Medulla oblongata (tissue), 1 donor: Measurements from ENCODE around the gene ACOT7.
A peak's percentile ranks its signal among the peaks of the same experiment; 100 is the strongest.

ENCODE experiments used
- DNase-seq: peaks from one replicate; pipeline ENCODE4 v3.0.0-alpha.2; 2015; ENCODE audit errors: extremely low spot score

Gene ACOT7

DNA sequence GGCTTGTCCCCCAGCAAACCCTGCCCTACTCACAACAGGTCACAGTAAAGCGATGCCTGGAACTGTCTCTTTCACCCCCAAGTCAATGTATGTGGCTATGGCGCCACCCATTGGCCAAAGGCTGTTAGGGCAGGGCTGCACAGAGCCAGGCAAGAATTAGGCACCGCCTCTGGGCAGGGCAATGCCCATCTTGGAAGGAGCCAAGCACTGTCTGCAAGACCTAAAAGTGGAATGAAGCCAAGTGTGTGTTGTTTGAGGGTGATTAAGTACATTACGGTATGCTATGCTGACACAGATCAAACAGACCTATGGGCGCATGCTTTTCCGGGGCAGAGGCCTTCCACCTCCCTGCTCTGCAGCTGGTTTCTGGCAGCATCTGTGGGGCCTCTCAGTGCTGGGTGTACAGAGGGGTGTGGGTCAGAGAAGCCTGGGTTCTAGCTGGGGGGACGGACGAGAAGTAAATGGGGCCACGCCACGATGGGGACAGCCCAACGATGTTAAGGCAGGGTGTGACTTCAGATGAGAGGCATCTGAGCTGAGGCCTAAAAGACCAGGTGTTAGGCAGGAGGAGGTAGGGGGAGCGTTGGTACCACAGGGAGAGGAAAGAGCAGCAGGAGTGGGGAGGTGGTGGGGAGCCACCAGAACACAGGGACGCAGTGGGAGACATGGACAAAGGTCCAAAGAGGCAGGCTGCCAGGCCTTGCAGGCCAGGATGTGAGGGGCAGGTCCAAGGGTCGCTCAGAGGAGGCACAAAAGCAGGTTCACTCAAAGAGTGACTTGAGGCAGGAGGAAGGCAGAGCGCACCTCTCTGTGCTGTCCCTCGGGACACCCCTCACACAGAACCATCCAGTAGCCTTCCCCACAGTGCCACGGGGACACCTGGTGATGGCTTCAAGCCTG, 49.8 kb downstream of the ACOT7 start:
- DNase-seq: peak; percentile 68

DNA sequence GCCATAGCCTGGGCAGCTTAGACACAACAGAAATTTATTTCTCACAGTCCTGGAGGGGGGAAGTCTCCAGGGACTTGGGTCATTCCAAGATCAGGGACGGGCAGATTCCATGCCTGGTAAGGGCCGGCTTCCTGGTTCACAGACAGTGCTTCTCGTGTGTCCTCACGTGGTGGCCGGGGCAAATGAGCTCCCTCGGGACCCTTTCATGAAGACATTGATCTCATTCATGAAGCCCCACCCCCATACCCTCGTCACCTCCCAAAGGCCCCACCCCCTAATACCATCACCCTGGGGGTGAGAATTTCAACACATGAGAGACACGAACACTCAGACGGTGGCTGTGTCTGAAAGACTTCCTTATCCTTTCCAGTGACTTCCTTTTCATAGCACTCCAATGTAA, 51.5 kb downstream of the ACOT7 start:
- no peak for DNase-seq

DNA sequence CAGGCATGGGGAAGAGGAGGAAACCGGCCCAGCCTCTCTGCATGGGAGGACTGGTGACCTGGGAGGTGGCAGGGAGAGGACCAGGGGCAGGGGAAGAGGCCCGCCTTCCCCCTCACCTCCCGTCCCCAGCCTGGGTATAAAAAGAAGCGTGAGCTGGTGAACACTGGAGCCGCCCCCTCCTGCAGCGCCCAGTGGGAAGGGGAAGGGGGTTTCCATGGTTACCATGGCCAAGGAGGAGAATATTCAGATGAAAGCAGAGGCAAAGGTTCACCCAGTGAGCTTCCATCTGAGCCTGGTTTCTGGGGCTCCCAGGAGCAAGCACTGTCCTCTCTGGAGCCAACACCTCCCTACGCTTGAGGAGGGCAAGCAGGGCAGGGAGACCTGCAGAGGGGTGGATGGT, 54.9 kb downstream of the ACOT7 start:
- no peak for DNase-seq

DNA sequence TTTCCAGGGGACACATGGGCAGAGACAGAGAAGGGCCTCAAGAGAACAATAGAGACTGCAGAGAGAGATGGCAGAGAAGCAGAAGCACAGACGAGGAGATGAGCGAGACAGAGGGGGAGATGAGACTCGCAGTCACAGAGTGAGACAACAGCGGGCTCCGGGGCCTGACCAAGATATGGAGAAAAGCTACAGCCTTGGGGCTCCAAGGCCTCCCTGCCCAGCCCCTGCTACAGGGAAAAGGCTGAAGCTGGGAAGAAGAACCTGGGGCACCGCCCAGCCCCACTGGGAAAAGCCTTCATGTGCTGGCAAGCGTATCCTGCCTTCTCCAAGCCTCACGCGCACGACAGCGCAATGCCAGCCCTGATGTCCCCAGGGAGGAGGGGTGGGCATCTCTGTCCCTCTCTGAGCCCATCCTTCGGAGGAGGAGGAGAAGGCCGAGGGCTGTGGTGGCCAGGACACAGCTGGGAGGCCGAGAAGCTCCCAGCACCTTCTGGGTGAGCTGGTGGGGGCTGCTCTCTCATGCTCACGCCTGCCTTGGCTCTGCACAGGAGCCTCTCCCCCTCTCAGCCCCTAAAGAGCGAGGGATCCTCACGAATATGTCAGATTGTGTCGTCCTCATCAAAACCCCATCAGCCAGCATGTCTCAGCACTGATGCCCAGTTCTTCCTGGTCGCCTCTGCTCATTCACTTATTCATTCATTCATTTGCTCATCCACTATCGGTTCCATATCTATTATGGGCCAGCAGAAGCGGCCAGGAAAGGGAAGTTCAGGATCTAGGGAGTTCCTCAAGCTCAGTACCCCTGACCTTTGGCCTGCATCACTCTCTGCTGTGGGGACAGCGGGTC, 56.6 kb downstream of the ACOT7 start:
- DNase-seq: no peak

DNA sequence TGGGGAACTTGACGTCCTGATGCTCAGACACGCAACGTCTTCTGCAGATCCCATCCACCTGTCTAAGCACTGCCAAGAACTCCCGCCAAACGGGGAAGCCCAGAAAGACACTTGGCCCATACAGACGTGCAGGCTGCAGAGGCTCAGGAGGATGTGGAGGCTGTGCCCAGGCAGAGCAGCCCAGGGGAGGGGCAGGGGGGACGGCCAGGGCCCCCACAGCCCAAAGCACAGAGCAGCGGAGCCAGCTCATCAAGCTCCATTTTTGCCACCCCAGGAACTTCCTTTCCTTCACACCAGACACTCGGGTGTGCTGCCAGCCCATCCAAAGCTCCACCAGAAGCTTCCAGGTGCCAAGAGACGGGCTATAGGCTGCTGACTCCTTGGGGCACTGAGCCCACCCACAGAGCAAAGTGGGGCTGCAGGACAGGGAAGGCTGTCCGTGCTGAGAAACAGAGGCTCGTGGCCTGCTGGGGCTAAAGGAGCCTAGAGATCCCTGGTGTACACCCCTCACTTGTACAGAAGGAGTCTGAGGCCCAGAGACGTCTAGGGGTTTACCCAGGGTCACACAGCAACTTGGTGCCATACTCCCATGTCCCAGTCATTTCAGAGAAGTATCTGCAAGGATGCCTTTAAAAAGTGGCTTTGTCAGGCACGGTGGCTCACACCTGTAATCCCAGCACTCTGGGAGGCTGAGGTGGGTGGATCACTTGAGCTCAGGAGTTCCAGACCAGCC, 59.1 kb downstream of the ACOT7 start:
- DNase-seq: no peak

DNA sequence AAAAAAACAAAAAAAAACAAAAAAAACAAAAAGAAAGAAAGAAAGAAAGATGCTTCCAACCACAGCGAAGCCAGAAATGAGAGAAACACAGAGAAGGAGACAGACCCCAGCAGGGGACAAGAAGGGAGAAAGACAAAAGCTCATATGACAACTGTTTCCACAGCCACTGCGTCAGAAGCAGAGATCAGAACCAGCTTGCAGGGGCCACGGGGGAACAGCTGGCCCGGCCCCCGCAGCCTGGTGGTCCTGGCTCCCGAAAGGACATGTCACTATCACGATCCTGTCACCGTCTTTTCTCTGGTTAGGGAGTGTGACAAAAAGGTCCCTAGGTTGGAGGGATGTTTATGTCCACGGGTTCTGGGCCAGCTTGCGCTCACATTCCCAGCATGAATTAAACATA, 60.7 kb downstream of the ACOT7 start:
- DNase-seq: no peak

DNA sequence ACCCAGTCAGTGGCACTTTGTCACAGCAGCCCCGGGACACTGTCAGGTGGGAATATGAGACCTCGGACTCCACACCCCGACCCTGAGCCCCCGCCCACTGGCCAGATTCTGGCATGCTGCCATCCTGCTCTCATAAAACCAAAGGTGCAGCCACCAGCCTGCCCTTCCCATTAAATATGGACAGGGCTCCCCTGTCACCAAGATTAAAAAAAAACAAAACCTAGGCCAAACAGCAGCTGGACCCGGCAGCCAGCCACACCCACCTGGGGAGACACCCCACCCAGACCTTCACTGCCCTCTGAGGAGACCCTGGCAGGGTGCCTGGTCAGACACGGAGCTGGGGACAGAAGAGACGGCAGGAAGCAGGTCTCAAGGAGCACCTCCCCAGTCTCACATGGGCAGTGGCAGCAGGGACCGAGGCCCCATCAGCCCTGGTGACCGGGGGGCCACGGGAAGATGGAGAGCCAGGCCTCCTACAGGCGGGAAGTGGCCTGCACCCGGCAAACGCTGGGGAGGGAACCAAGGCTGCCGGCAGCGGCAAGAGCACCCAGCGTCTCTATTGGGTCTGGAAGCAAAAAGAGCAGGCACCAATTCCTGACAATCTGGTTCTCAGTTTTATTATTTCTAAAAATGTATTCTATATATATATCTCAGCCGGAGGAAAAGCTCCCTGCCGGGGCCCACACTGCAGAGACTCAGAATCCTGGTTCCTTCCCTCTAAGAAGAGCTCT, 61.9 kb downstream of the ACOT7 start:
- DNase-seq: no peak

DNA sequence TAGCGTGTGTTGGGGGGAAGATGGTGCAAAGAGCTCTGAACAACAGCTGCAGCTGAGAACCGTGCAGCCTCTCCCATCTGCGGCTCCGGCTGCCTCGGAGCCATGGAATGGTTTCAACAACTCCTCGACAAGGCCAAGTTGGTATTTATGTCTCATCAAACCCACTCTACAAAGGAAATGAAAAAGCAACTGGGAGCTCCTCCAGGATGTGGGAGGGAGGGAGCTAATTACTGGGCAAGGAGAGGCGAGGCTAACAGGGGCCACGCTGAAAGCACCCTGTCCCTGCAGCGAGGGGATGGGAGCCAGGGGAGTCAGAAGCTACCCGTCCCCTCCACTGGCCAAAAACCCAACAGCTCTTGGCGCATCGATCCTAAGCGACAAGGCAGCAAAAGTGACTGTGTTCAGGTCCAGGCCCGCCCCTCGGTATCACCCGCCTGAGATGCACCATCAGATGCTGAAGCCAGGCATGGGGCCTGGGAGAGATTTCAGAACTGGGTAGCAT, 63.1 kb downstream of the ACOT7 start:
- peak; percentile 73 for DNase-seq

DNA sequence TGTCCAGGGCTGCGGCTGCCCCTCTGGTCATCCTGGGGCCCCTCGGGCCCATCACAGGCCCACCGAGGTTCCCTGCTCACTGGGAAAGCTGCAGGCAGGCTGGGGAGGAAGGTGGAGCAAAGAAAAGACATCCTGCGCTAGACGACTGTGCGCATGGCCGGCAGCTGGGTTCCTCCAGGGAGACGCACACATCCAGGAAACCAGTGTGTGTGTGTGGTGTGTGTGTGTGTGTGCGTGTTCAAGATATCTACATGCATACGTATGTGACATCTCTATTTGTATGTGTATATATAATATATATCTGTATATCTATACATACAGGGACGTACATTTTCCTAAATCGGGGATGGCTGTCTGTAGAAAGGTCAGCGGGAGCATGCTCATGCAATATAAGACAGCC, 63.7 kb downstream of the ACOT7 start:
- DNase-seq: no peak

DNA sequence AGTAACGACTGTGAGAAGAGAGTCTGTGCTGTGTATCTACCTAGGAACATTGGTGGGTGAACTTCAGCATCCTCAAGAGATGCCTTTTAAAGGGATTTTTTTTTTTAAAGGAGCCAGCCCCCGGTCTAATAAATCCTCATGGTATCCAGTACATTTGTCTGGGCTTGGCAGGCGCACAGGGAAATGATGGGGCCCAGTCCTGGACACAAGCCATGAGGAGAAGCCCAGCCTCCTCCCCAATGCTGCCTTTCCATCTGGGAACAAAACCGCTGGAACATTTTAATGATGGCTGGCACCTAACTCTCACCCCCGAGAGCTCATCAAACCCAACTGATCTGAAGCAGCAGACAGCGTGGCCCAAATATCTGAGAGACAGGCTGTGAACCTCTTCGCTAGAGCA, 64.2 kb downstream of the ACOT7 start:
- peak; percentile 26 for DNase-seq

DNA sequence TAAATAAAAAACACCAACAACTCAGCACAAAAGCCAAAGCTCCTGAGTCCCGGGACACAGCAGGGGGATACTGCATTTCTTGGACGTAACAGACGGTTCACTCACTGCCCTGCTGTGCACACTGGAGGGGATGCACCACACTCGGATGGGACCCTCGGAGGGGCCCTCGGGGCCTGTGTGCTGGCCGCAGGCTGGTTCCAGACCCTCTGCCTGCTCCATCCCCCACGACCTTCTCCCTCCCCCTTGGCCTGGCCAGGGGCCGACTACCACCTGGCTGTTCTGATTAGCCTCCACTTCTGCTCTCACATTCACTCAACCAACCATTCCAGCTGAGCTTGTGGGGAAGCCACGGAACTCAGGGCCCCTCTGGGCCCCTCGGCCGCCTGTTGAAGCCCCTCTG, 64.9 kb downstream of the ACOT7 start:
- DNase-seq: no peak

DNA sequence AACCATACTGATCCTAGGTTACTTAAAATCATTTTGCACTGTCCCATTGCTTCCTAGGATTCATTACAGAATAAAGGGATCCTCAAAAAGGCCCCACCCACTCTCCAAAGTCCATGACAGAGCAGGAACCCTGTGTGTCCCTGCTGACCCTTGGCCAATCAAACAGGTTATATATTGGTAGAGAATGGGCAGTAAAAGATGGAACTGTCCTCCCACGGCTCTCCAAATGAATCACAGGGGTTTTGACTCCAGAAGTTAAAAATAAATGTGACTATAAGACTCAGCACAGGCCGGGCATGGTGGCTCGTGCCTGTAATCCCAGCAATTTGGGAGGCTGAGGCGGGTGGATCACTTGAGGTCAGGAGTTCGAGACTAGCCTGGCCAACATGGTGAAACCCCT, 65.5 kb downstream of the ACOT7 start:
- no peak for DNase-seq

DNA sequence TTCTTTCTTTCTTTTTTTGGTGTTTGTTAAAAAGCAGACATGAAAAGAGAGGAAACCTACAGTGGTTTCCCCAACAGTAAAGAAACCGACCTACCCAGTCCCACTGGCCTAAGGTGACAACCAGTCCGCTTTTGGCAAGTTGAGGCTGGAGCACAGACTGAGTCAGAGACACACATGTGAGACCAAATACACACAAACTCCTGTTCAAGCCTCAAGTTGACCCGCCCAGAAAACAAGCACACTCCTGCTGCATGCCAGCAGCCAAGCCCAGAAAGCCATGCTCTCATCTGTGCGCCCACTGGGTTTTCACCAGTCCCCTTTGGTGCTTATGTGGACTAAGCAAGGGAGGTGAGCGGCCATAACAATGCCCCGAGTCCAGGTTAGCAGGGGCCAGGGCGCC, 68.1 kb downstream of the ACOT7 start:
- DNase-seq: no peak

DNA sequence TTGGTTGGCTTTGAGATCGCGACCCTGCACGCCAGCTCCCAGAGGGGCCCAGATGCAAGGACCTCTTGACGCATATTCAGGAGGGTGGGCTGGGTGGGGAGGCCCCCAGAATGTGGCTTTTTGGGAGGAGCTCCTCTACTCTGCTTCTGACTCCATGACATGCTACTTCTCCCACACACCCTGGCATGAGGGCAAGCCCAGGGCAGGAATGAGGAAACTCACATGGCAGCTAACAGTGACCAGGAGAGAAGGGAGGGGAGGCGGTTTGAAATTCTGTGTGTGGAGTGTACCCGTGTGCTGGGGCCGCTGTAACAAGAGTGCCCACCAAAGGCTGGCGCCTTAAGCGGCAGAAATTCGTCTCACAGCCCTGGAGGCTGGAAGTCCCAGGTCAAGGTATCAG, 71.4 kb downstream of the ACOT7 start:
- DNase-seq: no peak

DNA sequence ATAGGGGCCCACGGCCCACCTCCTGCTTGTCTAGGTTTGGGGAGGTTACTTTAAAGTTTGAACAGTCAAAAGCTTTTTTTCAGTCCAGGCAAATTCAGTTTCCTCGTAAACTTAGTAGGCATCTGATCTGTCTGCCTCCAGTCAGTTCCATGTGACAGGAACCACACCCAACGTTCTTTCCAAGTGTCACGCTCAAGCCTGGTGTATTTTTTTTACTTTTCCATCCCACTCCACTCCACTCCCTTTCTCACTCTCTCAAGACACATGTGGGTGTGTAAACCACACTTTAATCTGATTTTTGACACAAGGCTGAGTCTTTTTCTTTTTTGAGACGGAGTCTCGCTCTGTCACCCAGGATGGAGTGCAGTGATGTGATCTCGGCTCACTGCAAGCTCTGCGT, 72.4 kb downstream of the ACOT7 start:
- no peak for DNase-seq

DNA sequence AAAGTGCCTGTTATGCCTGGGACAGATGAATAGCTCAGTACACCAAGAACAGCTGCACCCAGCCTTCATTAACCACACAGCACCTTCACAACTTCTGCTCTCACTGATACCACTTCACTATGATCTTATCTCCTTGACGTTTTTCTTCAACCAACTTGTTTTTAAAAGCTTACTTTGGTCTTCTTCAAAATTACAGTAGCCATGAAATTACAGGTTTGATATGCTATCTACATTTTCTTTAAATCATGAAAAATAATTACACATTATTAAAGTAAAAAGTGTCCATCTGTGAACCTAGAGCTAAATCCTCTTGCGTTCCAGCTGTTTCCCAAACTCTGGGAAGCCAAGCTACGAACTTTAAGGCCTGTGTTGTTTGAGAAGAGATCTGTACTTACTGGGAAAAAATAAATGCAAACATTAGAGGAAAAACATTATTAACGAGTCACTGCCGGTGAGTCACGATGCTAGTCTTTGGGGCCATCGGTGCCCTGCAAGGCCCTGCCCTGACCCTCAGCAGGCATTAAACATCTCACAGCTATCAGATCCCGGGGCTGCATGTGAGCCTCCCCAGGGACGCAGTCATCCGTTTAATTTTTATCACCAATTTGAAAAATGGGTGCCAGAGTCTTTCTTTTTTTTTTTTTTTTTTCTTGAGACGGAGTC, 76.3 kb downstream of the ACOT7 start:
- no peak for DNase-seq

DNA sequence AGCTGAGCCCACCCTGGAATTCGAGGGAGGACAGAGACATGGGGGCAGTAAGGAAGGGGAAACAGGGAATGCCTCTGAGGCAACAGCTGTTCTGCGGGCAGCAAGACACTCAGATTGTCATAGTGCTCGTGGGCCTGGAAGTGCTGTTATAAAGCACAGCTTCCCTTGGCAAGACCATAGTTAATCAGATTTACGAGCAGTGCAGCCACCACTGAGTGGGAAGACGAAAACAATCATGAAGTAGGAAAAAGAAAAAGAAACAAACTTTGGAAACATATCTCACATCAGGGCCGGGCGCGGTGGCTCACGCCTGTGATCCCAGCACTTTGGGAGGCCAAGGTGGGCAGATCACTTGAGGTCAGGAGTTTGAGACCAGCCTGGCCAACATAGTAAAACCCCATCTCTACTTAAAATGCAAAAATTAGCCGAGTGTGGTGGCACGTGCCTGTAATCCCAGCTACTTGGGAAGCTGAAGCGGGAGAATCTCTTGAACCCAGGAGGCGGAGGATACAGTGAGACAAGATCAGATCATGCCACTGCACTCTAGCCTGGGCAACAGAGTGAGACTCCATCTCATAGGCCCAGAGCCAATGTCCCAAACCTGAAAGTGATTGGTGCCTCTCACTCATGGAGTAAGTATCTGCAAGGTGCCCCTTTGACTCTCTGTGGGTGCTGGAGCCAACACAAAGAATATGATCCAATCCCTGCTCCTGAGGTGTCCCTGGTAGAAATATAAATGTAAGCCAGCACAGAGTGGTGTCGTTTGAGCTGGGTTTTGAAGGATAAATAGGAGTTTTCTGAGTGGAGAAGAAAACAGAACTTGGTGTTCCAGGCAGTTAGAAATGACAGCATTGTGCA, 77.1 kb downstream of the ACOT7 start:
- no peak for DNase-seq

DNA sequence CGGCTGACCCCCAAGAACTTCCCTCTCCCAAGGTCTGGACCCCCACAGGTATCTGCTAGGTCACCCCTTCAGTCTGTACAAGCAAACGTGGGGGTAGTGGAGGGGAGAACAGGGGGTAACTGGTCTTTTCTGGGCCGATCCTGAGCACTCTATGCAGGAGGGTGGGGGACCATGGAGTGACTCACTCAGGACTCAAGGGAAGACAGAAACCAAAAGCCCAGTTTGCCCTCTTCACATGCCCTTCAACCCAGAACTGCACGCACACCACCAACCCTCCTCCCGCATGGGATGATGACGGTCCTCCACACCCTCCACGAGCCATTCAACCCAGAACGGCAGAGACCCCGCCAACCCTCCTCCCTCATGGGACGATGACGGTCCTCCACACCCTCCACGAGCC, 79.1 kb downstream of the ACOT7 start:
- no peak for DNase-seq

DNA sequence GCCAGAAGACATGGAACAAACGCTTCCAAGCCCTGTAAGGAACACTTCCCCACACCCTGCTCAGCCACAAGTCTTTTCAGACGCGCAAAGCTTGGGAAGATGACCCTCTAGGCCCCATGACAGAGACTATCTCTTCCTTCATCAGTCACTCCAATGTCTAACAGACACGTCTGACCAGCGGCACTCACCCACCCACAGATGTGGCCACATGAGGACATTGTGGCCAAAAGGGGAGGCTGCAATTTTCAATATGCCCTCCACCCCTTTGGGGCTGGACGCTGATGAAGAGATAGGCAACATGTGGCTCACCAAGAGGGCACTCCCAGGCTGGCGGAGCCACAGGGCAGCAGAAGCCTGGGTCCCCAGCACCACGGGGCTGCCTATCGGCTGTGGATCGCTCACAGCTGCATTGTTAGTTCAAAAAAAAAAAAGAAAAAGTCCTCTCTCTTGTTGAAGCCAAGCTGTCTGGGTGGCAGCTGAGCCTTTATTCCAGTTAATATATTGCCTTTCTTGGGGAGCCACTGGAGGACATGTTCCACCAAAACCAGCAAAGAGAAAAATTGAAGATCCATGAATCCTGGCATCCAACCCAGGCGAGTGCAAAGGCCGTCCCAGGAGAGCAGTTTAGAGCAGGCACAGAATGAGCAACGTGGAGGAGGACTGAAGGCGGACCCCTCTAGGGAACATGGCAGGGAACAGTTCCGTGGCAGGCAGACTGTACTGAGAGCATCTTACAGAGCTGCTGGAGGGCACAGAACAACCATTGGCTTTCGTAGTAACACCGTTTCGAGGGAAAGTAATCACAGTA, 80.0 kb downstream of the ACOT7 start:
- DNase-seq: no peak
